HG03432 (cell line): ENCODE data around the gene NFIA.

Experiments used
- ATAC-seq: cut with Tn5 transposase; IDR thresholded peaks from one replicate; pipeline ENCODE4 v1.9.1; 2021; ENCODE audit warnings: mild to moderate bottlenecking, moderate library complexity; ENCODE audit not compliant: unreplicated experiment

NFIA gene

DNA sequence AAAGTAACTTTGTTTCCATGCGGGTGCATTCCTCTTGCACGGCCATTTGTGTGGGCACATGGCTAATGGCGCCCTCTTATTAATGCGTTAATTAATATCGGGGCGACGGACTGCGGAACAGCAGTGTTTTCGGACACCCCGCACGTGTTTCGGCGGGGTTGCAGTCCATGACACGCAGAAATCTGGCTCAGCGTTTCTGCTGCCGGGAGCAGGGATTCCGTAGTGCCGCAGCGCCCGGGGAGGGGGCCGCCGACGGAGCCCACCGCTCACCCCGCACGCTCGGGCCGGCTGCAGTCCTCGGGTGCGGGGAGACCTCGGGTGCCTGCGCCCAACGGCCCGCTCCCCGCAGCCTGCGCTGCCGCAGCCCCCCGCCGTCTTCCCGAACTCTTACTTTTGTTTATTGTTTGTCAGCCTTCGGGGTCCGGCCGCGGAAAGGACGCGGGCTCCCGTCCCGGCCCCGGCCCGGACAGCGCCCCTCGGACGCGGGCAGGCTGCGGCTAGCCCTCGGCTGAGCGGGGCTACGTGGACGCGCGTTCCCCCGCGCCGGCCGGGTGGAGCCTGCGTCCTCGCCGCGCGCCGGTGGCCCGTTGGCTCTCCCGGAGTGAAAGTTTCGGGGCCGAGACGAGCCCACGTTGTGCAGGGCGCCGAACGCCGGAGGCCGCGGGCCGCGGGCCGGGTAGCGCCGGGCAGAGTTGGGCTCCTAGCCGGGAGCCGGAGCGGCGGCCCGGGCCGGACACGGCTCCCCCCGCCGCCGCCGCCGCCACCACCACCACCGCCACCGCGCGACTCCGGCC is 849 bp downstream of the NFIA start:
- peak; percentile 36 for ATAC-seq

- no peak for ATAC-seq
Observed at GRCh38 chr1:61083807-61084440, 1.6 kb downstream of the NFIA start.

DNA sequence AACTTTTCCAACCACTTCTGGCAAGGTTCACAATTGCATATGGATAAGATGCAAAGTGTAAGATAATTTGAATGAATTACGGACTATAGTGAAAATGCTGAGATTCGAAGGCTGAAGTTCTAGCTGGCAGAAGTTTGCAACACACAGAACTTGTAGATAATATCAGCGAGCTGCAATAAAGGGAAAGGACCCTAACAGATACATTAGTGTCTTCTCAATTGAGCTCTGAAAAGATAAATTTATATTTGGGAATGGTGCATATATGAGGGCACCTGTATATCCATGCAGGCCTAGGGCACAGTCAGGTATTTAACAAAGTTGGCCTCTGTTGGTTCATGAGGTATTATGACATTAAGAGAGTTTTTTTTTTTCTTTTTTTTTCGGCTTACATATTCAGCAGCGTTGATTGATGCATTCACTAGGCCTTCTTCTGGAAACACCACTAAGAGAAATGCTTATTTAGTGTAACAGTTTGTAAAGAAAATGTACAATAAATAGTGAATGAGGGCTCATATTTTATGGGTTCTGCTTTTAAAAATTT is 2.2 kb downstream of the NFIA start:
- ATAC-seq, result no peak

DNA sequence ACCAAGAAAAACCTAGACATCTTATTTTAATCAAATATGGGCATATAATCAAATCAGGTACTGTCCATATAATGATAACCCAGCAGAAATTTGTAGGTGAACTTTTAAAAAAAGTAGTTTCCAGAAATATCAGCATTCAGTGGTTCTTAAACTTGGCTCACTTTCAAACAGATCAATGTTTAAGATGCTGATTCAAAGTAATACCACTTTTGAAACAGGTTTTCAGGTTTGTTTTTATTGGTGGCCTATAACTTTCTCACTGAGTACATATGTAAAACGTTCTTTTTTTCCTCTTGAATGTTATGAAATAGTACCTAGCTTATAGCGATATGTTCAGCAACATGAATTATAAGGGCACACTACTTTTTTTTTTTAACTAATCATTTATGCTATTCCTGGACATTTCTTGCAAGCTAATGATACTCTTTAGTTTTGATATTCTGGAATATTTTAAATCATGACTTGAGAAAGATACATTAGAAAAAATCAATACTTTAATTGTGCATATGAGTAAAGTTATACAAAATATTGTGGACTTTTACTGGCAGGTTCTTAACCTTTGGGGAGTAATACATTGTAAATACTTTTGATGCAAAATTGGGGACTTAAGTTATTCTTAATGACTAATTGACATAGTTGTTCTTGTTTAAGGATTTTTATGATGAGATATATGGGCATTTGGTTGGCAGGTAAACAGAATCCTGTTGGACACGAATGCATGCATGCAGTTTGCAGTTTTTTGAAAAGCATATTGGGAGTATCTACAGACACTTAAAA is 3.0 kb downstream of the NFIA start:
- ATAC-seq, result no peak

DNA sequence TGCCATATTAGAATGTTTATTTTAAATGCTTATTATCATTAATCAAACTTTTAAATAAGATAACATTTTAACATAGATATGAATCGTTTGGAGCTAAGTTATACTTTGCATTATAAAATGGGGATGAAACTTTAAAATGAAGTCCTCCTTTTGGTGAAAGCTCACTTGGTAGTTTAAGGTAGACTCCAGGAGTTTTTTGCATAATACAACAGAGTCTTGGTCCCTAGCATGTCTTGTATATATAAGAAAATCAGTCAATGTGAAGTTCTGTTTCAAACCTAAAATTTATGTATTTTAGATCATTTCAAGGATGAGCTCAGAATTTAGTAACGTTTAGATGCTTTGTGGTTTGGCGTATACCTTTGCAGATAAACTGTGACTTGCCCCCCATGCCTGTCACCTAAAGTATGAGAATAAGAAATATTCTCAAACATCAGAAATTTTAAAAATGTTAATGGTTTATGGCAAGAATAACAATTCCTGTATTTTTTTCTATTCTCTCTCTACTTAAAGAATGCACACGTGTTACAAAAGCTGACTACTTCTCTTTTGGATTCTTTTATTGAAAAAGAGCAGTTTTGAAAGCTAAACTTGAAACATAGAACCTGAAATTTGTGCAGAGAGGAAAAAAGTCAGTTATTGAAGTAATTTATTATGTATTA is 3.8 kb downstream of the NFIA start:
- ATAC-seq, result no peak

- no peak for ATAC-seq
Observed at GRCh38 chr1:61087571-61087970, 5.2 kb downstream of the NFIA start.

GRCh38 chr1:61088163-61088974 is 6.0 kb downstream of the NFIA start:
- no peak for ATAC-seq

- no peak for ATAC-seq
Observed at GRCh38 chr1:61089338-61089737, 7.0 kb downstream of the NFIA start.

- no peak for ATAC-seq
Observed at GRCh38 chr1:61089741-61090140, 7.4 kb downstream of the NFIA start.

- ATAC-seq, result no peak
Observed at GRCh38 chr1:61090546-61091202, 8.3 kb downstream of the NFIA start.

DNA sequence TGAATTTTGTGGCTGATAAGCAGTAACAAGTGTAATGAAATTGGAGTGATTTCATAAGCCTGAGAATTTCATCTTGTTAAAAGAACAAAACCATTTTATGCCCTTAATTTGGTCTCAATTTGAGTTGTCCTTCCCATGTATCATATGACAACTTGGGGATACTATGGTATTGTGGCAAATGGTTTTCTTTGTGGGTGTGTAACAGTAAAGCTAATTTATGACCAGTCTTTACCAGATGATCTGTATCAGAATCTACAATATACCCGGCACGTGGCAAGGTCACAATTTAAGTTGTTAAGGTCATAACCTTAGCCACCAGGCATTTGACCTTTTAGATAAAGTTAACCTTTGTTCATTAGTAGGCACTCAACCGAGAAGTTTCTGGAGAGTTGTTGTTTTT is 9.1 kb downstream of the NFIA start:
- ATAC-seq, result no peak

DNA sequence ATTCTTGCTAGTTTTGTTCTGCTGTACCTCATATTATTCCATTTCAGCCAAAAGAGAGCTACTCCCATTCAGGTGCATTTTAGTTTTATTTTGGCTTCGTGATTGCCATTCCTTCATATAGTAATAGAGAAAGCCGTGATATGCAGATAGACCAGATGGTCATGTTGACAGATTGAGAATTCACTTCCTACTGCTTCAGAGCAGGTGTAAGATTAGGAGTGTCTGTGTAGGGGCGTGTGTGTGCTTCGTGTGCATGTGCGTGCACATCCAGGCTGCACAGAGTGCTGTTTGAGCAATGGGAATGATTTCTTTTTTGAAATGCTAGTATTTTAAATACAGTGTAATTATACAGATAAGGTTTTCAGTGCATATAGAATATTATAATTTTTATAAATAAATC is 10.3 kb downstream of the NFIA start:
- ATAC-seq, result no peak

DNA sequence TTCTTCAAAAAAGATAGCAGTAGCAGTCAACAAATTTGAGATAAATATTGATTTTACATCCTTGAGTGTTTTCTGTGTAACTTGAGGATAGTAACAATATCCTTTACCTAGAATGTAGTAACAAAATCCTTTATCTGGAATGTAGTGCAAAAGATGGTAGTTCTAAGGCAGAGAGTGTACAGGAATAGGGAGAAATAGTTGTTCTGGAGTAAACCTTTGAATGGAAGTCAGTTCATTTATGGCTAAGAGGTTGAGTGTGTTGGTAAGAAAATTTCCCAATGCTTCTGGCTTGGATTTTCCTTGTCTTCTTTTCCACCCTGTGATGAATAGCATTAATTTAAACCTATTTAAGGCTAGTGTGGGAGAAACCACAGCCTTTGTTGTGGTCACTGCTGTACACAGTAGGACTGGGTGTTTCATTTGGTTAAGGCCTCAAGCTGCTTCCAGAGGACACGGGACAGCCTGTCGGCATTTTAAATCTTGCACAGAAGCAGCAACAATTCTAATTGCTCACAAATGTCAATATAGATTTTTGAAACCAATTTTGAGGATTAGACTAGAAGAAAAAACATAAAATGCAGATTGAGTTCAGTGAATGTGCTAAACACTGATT is 11.3 kb downstream of the NFIA start:
- ATAC-seq, result no peak

- no peak for ATAC-seq
Observed at GRCh38 chr1:61094677-61095469, 12.5 kb downstream of the NFIA start.

GRCh38 chr1:61095470-61095812 is 13.1 kb downstream of the NFIA start:
- no peak for ATAC-seq

- ATAC-seq, result no peak
Observed at GRCh38 chr1:61097317-61097716, 15.0 kb downstream of the NFIA start.

DNA sequence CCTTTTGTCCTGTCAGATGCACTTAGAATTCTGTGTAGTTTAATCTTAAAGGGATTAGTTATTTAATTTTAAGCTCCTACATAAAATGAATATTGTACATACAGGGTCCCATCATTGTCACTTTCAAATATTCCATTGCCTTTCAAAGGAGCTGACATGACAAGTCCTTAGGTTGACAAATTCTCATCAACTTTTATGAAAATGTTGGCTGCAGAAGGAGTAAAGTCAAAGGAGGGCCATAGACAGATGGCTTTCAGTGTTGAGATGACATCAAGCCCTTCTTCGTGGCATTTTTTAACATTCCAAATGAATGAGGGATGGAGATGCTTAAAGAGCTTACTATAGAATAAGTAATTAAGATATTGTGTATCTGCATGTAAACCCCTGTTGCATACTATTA is 15.4 kb downstream of the NFIA start:
- no peak for ATAC-seq

DNA sequence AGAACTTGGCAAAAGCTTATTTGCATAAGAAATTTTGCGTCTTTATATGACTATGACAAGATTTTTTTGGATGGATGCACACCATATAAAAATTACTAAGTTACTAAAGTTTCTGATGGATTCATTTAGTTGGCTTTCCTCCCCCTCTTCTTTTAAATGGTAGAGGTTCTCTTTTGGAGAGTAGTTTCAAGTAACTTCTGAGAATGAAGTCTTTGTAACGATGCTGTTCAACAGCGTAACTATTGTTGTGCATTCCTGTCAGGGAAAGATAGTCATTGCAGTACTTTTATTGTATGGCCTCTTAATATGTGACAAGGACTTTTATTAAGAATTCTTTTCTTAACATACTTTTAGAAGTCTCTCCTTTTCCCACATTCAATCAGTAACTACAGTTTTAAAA is 16.0 kb downstream of the NFIA start:
- no peak for ATAC-seq
